CD4-positive, alpha-beta T cell treated with Interleukin-10 for 1 hour (primary cell): ENCODE results near the gene APBA2.
"Not testable (repeated sequence)": the region's sequence is repeated elsewhere in the genome, so short reads cannot be mapped to it uniquely, and the experiment has no call there.

Experiments used
- DNase-seq: peaks from one replicate; pipeline ENCODE4 v3.0.0-alpha.2; 2020

The APBA2 gene

DNA sequence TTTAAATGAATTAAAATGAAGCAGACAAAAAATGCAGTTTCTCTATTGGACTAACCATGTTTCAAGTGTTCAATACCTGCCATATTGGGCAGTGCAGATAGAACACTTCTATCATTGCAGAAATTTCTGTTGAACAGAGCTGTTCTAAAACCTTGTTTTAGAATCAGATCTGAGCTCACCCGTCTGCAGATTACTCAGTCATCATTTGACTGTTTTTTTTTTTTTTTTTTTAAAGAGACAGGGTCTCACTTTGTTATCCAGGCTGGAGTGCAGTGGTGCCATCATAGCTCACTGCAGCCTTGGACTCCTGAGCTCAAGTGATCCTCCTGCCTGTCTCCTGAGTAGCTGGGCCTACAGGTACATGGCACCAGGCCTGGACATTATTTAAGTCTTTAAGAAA, 128.7 kb downstream of the APBA2 start:
- no peak for DNase-seq

DNA sequence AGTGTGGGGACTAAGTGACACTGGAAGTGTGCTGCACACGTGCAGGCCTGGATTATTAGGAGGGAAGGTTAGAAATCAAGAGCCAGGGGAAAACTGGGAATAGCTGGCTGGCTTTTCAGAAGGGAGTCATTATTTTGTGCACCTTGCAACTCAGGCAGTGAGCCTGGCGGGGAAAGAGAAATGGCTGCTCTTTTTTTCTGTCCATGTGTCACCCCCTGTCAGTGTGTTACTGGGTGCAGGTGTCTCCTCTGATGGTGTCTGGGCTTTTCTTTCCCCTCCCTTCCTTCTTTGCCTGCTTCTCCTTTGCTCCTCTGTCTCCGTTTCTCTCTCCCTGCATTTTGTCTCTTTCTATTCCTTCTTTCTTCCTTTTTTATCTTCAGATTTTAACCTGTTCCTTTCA, 130.7 kb downstream of the APBA2 start:
- DNase-seq = no peak

GRCh38 chr15:29018120-29018805, 132.5 kb downstream of the APBA2 start:
- no peak for DNase-seq

- no peak for DNase-seq
Observed at GRCh38 chr15:29018995-29019976, 133.5 kb downstream of the APBA2 start.

DNA sequence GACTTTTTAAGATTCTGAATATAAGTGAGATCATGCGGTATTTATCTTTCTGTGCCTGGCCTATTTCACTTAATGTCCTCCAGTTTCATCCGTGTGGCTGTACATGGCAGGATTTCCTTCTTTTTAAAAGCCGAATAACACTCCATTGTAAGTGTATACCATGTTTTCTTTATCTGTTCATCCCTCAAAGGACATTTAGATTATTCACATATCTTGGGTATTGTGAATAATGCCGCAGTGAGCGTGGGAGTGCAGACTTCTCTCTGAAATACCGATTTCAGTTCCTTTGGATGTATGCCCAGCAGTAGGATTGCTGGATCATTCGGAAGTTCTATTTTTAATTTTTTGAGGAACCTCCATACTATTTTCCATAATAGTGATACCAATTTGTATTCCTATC, 136.1 kb downstream of the APBA2 start:
- no peak for DNase-seq

DNA sequence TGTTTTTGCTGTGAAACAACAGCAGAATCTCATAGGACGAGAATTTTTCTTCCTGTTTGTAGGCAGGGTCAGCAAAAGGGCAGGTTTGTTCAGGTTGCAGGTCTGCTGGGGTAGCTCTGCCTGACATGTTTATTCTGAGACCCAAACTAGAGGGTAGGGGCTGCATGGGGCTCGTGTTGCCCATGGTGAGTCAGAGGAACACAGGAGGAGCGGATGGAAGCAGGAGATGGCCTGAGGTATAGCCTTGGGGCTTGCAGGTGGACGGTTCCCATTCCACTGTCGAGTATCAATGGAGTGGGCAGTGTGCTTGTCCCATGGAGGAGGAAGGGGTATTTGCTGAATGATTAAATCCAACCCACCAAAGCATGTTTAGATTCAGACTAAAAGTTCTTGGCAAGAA, 138.9 kb downstream of the APBA2 start:
- no peak for DNase-seq

- DNase-seq = not testable (repeated sequence)
Observed at GRCh38 chr15:29025411-29025810, 139.6 kb downstream of the APBA2 start.

GRCh38 chr15:29028158-29028557, 142.4 kb downstream of the APBA2 start:
- not testable (repeated sequence) for DNase-seq

DNA sequence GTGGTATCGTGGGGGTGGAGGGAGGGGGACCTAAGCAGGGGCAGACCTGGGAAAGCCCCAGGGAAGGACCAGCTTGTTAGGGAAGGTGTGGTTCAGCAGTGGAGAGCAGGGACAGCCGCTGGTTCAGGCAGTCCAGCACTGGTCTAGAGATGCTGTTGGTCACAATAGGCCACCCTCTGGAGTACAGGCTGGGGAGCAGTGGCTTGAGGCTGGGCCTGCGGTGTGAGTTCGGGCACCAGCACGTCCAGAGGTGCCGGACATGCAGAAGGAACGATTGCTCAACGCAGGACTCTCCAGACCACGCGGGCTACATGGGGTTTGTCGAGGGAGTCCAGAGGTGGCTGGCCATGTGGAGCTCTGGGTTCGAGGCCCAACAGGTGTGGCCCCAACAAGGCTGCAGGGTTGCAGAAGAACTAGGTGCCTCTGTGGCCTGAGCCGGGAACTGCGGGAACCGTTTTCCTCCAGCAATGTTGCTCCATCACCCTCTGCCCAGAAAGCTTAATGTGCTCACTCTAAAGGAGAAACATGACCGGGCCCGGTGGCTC, 143.9 kb downstream of the APBA2 start:
- no peak for DNase-seq

- peak; percentile 17 for DNase-seq
Observed at GRCh38 chr15:29031502-29032228, 145.9 kb downstream of the APBA2 start.

- no peak for DNase-seq
Observed at GRCh38 chr15:29032229-29032625, 146.5 kb downstream of the APBA2 start.

DNA sequence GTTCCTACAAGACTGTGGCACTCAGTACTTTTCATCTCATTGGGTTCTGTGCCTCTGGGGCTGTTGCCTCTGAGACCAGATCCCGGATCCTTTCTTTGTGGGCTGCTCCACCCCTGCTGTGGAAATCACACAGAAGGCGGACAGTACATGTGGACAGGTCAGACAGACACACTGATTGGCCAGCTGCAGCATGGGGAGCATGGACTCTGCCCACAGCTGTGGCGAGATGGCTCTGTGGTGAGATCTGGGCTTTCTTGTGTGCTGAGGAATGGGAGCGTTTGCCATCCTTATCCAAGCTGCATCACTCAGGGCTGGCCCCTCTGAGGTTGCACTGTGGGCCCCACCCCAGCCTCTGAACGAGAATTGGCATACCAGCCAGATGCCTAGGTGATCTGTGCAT, 147.0 kb downstream of the APBA2 start:
- DNase-seq = no peak

GRCh38 chr15:29034151-29034550, 148.4 kb downstream of the APBA2 start:
- DNase-seq = no peak

GRCh38 chr15:29034593-29035335, 149.0 kb downstream of the APBA2 start:
- DNase-seq = no peak

- no peak for DNase-seq
Observed at GRCh38 chr15:29035336-29036285, 149.8 kb downstream of the APBA2 start.

- no peak for DNase-seq
Observed at GRCh38 chr15:29037997-29038705, 152.4 kb downstream of the APBA2 start.

- DNase-seq = no peak
Observed at GRCh38 chr15:29039466-29040369, 153.9 kb downstream of the APBA2 start.

GRCh38 chr15:29040370-29040751, 154.6 kb downstream of the APBA2 start:
- DNase-seq = no peak

- no peak for DNase-seq
Observed at GRCh38 chr15:29043736-29044502, 158.1 kb downstream of the APBA2 start.
